ENCODE results near the gene APCDD1. TPM values are rescaled to one million over a fixed set of nuclear protein-coding genes. Genes with fewer than 3 reads are reported as not detected.

Gene APCDD1
- total RNA-seq, 2 experiments from 2014 or later: not detected

DNA sequence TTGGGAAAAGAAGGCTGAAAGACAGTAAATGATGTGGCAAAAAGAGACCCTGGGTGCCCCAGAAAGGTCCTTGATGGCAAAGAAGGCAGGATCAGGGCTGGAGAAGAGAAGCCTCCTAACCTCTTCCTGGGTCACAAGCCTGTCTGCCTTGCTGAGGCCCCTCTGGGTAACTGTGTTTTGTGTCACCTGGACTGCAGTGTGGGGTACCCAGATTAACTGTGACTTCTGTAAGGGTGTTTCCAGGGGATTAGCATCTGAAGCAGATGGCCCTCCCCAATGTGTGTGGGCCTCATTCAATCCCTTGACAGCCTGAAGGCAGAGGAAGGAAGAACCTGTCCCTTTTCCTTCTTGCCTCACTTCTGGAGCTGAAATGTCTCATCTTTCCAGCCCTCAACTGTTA, 35.6 kb upstream of the APCDD1 start:
- Histone ChIP-seq H3K36me3 (ENCODE audit: insufficient read depth, low read length) (no peaks in the 10 kb centered on the region), H3K9me3 (ENCODE audit: control insufficient read depth in 1 of 2, insufficient read depth in 1 of 2, low read length in 2 of 2) (peaks cover 0 to 6% of the 10 kb centered on the region in 2 experiments), H3K4me1 (ENCODE audit: insufficient read depth, low read length) (no peaks in the 10 kb centered on the region), H3K27ac (ENCODE audit: low read depth in 1 of 2, low read length in 2 of 2) (no peak overlapping the region), H3K27me3 (ENCODE audit: control insufficient read depth in 1 of 2, insufficient read depth in 2 of 2, low read length in 2 of 2) (no peaks in the 10 kb centered on the region), H3K4me3 (ENCODE audit: low read length) (no peak overlapping the region)
- ChIA-PET CTCF (no interaction called here), POLR2A (no interaction called here)
- TF ChIP-seq CTCF (IDR thresholded peaks at IDR 0.05): no peak
- H3K9me3 Mint-ChIP-seq: peaks cover 4% of the 10 kb centered on the region
- no peak overlapping the region for H3K27ac Mint-ChIP-seq
- no peak overlapping the region for H3K4me3 Mint-ChIP-seq
- peaks cover 5% of the 10 kb centered on the region for H3K27me3 Mint-ChIP-seq
- intact Hi-C loops (cut with DNase I, micrococcal nuclease): no loop called here
- no peak for DNase-seq
- H3K36me3 Mint-ChIP-seq (ENCODE audit: low read depth): no peaks in the 10 kb centered on the region
- no peaks in the 10 kb centered on the region for H3K4me1 Mint-ChIP-seq (ENCODE audit: low read depth)
- no peak for ATAC-seq (ENCODE audit: poor library complexity)

DNA sequence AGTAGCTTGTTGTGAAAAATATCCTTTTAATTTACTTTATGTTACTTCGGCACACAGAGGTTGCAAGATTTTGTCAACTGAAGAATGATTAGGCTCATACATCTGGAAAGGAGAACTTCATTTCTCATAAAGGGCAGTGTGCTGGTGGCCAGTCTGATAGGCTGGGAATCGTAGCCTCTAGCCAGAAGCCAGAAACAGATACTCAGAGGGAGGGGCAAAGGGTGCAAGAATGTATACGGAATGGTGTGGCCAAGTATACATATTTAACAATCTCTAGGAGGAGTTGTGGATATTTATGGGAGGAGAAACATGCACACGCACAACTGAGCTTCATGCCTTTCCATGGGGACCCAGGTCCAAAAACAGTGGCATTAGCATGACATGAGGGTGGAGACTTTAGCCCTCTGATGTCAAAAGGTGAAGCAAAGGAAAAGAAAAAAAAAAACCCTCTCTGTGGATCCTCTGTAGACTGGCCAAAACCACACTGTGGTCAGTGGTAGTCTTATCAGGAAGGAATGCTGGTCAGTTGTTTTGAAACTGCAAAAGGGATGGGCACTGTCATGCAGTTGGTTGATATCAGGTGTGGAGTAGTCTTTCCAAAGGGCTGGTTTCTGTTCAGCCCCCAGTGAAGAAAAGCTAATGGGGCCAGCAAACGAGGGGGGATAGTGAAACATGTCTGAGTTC, 34.9 kb upstream of the APCDD1 start:
- Histone ChIP-seq H3K4me1 (ENCODE audit: insufficient read depth, low read length) (no peaks in the 10 kb centered on the region), H3K36me3 (ENCODE audit: insufficient read depth, low read length) (no peaks in the 10 kb centered on the region), H3K4me3 (ENCODE audit: low read length) (no peak overlapping the region), H3K27ac (ENCODE audit: low read depth in 1 of 2, low read length in 2 of 2) (no peak overlapping the region), H3K27me3 (ENCODE audit: control insufficient read depth in 1 of 2, insufficient read depth in 2 of 2, low read length in 2 of 2) (no peaks in the 10 kb centered on the region), H3K9me3 (ENCODE audit: control insufficient read depth in 1 of 2, insufficient read depth in 1 of 2, low read length in 2 of 2) (peaks cover 0 to 6% of the 10 kb centered on the region in 2 experiments)
- Mint-ChIP-seq H3K4me3 (no peak overlapping the region), H3K9me3 (peaks cover 4% of the 10 kb centered on the region), H3K27ac (no peak overlapping the region), H3K4me1 (ENCODE audit: low read depth) (no peaks in the 10 kb centered on the region), H3K36me3 (ENCODE audit: low read depth) (no peaks in the 10 kb centered on the region), H3K27me3 (peaks cover 12% of the 10 kb centered on the region)
- ATAC-seq (ENCODE audit: poor library complexity) (no peak), DNase-seq (no peak)
- ChIA-PET POLR2A (no interaction called here), CTCF (no interaction called here)
- intact Hi-C loops (cut with DNase I, micrococcal nuclease): no loop called here
- no peak for TF ChIP-seq CTCF (IDR thresholded peaks at IDR 0.05)

DNA sequence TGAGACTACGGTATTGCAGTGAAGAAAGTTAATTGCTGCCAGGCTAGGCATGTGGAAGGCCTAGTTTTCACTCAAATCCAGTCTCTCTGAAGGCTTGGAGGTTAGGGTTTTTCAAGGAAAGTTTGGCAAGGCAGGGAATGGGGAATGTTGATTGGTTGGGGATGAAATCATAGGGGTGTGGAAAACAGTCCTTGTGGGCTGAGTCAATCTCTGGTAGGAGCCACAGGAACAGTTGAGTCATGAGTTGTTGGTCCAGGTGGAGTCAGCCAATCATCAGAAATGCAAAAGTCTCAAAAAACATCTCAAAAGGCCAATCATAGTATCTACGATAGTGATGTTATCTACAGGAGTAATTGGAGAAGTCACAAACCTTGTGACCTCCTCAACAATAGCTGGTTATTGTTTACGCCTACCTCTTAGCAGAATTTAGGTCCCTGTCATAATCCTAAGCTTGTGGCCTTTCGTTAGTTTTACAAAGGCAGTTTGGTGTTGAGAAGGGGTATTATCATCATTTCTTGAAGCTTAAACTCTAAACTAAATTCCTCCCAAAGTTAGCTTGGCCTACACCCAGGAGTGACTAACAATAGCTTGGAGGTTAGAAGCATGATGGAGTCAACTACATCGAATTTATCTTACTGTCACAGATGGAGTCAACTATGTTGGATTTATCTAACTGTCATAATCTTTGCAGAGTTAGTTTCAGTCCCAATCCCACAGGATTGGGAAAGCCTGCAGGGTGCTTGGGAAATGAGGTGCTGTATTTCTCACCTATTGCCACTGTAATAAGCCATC, 33.7 kb upstream of the APCDD1 start:
- H3K27ac Mint-ChIP-seq: no peak overlapping the region
- Histone ChIP-seq H3K27ac (ENCODE audit: low read depth in 1 of 2, low read length in 2 of 2) (no peak overlapping the region), H3K4me3 (ENCODE audit: low read length) (no peak overlapping the region), H3K27me3 (ENCODE audit: control insufficient read depth in 1 of 2, insufficient read depth in 2 of 2, low read length in 2 of 2) (no peaks in the 10 kb centered on the region), H3K36me3 (ENCODE audit: insufficient read depth, low read length) (no peaks in the 10 kb centered on the region), H3K4me1 (ENCODE audit: insufficient read depth, low read length) (no peaks in the 10 kb centered on the region), H3K9me3 (ENCODE audit: control insufficient read depth in 1 of 2, insufficient read depth in 1 of 2, low read length in 2 of 2) (peaks cover 0 to 6% of the 10 kb centered on the region in 2 experiments)
- no peaks in the 10 kb centered on the region for H3K36me3 Mint-ChIP-seq (ENCODE audit: low read depth)
- intact Hi-C loops (cut with DNase I, micrococcal nuclease): no loop called here
- TF ChIP-seq CTCF (IDR thresholded peaks at IDR 0.05): no peak
- H3K4me1 Mint-ChIP-seq (ENCODE audit: low read depth): no peaks in the 10 kb centered on the region
- ATAC-seq (ENCODE audit: poor library complexity): no peak
- ChIA-PET POLR2A (no interaction called here), CTCF (no interaction called here)
- peaks cover 17% of the 10 kb centered on the region for H3K27me3 Mint-ChIP-seq
- H3K4me3 Mint-ChIP-seq: no peak overlapping the region
- no peak for DNase-seq
- H3K9me3 Mint-ChIP-seq: peaks cover 4% of the 10 kb centered on the region

Measured in CD4-positive, alpha-beta T cell (primary cell).